ENCODE results near the gene MGAT2.
"Not testable (repeated sequence)": the region's sequence is repeated elsewhere in the genome, so short reads cannot be mapped to it uniquely, and the experiment has no call there.

Gene MGAT2

DNA sequence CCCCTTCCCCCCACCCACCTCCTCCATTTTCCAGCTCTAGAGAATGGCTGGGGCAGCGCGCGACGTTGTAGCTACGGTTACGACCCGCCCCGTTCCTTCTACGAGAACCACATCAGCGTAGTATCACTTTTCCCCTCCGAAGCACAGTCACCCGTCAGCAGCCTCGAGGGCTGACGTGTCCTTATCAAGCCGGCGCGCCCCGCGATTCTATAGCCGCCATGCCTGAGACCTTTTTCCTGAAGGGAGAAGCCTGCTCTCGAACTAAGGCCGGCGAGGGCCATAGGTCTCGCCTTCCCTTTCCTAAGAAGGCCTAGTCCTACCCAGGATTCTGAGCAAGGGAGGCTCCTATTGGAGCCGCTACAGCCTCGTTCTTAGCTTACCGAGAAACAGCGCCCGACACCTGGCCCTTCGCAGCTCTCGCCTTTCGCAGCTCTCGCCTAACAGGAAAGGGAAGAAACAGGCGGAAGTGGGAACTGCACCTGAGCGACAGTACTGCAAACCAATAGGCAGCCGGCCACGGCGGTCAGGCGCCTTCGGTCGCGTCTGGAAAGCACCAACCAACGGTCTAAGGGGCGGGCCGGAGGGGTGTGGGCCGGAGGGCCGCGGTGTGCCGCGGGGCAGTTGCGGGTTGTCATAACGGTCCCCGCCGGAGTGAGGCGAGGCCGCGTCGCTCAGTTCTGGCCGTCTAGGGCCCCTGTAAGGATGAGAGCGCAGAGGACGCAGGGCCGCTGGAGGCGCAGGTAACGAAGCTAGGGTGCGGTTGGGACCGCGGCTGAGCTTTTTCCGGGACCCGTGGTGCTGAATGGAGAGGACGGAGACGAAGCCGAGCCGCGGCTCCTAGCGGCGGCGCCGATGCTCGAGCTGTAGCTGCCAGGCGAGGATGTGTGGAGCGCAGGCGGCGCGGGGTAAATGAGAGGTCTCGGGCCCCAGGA, at the start of gene MGAT2, which contains the start of gene RPL36AL:
Gene MGAT2, plus strand, starts transcription at position 618 of the 932 bp plus-strand sequence. CDS start 470 bp downstream, outside the sequence.
Gene RPL36AL, minus strand, starts transcription at position 445 of the 932 bp plus-strand sequence. CDS start 1,522 bp downstream, outside the sequence.
- DNase-seq (ENCODE audit: low read depth in 2 of 2), result peak; percentile 78 to 79

DNA sequence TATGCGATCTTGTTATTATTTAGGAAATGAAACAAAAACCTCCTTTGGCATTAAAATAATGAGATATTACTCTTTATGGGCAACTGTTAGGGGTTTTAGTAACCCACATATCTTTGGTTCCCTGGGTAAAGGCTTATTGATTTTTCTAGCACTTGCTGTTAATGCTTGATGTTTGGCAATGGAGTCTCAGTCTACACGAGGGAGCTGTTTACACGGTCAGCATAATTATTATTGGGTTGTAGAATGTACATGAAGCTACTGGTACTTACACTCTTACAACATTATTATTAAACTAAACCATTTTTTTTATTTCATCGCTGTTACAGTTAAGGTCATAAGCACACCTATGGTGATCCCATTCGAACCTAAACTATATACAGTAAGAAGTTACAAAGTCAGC, 46.6 kb upstream of the MGAT2 start:
- DNase-seq (ENCODE audit: low read depth in 2 of 2), result no peak

DNA sequence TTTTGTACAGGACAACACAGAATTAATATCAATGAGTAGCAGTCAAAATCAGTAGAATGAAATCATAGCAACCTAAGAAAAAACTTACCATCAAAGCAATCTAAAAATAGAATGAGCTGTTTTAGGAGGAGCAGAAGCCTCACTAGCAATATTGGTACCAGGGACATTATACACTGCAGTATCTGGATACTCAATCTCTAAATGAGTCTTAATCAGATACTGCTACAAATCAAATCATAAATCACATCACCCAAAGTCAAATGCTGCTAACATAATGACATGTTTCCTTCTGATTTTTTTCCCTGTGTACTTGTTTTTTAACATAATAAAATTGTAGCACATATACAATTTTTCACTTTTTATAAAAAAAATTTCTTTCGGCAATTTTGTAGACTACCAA, 42.5 kb upstream of the MGAT2 start:
- no peak for DNase-seq (ENCODE audit: low read depth in 2 of 2)

DNA sequence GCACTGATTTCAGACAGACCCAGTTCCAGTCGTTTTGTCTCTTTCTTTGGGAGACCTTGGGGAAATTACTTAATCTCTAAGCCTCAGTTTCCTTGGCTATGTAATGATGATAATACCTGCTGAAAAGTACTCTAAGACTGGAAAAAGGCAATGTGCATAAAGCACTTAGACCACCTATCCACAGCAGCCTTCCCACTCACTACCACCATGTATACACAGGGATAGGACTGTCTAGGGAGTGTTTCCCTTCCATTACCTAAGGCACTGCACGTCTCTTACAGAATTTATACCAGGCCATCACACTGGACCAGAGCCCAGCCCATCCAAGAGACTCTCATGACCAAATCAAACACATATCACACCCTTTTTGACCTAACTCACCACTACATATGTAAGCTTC, 40.8 kb upstream of the MGAT2 start:
- no peak for DNase-seq (ENCODE audit: low read depth in 2 of 2)

DNA sequence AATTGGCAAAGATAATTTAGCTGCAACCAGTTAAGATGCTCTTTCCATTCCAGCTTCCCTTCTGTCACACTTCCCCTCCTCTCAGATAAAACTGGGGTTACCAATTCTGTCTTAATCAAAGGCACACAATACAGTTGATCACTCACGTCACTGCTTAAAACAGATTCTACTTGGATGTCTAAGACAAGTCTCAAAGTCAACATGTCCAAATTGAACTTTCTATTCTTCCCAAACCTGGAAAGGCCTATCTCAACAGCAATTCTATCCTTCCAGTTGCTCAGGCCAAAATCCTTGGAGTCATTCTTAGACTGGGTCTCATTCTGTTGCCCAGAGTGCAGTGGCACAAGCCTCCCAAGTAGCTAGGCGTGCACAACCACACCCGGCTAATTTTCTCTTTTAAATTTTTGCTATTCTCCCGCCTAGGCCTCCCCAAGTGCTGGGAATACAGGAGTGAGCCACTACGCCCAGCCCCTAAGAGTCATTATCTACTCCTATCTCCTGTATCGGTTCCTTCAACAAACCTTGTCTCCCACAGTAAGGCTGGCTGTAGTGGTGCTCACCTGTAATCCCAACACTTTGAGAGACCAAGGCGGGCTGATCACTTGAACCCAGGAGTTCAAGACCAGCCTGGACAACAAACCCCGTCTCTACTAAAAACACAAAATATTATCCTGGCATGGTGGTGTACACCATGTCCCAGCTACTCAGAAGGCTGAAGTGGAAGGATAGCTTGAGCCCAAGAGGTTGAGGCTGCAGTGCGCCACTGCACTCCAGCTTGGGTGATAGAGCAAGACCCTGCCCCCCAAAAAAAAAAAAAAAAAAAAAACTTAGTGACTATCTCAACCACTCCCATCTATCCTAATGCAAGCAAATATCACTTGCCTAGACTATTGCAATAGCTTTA, 39.1 kb upstream of the MGAT2 start:
- DNase-seq (ENCODE audit: low read depth in 2 of 2), result no peak

DNA sequence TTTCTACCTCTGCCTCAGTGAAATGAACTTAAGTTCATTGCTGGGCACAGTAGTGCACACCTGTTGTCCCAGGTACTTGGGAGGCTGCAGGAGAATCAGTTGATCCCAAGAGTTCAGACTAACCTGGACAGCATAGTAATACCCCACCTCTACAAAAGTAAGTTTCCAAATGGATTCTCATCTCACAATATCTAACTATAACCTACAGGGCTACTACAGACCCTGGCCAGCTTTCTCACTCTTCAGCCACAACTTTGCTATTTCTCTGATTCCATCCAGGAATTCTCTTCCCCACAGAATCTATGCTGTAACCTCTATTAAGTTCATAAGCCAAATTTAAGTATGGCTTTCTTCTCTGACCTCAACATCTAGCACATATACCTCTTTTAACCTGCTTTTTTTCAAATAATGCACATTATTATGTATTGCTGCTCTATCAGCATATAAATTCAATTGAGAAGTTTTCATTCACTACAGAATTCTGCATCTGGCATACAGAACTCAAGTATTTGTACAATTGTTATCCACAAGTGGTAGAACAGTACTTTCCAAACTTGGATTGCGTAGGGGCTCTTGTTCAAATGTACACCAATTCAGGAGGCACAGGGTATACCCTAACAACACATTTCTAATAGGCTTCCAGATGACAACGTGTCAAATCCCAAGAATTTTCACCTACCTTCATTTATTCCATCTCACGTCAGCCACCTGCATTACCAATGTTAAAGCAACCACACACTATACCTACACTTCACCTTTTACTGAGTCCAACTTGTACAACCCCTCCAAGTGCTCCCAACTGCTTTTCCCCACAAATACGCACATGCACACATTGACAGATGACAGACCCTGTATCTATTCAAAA, 38.3 kb upstream of the MGAT2 start:
- DNase-seq (ENCODE audit: low read depth in 2 of 2), result no peak

DNA sequence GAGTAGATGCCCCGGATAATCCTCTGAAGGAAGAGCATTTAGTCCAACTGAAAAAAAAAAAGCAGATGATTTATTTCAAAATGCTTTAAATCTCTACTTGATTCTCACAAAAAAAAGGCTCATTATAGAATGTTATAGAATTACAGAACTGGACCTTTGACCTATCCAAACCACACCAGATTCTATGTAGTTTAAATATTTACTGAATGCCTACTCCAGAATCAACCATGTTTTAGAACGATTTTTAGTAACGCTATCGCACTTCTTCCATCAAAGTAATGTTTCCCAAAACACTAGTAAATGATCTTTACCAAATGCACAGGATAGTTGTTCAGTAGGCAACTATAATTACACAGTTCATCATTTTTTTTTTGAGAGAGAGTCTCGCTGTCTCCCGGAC, 37.0 kb upstream of the MGAT2 start:
- DNase-seq (ENCODE audit: low read depth in 2 of 2), result no peak

DNA sequence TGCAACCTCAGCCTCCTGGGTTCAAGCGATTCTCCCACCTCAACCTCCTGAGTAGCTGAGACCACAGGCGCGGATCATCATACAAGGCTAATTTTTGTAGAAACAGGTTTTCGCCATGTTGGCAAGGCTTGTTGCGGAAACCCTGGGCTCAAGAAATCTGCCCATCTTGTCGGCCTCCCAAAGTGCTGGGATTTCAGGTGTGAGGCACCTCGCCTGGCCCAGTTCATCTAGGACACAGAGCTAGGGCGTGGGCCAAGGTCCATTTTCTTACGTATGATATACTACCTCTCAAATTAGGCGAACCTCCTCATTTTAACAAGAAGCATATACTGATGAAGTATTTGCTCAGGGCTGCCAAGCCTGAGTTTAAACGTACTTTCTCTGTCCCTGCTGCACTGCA, 36.5 kb upstream of the MGAT2 start:
- DNase-seq (ENCODE audit: low read depth in 2 of 2), result no peak

DNA sequence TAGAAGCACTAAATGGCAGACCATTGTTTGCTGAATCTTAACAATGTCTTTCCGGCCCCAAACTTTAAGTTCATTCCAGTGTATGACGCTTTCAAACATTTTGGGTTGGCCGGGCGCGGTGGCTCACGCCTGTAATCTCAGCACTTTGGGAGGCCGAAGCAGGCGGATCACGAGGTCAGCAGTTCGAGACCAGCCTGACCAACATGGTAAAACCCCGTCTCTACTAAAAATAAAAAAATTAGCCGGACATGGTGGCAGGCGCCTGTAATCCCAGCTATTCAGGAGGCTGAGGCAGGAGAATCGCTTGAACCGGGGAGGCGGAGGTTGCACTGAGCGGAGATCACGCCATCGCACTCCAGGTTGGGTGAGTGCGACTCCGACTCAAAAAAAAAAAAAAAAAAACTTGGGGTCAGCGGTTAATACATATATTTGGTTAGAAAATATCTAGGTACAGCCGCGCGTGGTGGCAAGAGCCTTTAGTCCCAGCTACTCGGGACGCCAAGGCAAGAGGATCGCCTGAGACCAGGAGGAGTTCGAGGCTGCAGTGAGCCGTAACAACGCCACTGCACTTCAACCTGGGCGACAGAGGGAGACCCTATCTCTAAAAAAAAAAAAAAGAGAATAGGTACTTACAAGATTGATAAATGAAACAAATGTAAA, 35.5 kb upstream of the MGAT2 start:
- DNase-seq (ENCODE audit: low read depth in 2 of 2), result not testable (repeated sequence)

DNA sequence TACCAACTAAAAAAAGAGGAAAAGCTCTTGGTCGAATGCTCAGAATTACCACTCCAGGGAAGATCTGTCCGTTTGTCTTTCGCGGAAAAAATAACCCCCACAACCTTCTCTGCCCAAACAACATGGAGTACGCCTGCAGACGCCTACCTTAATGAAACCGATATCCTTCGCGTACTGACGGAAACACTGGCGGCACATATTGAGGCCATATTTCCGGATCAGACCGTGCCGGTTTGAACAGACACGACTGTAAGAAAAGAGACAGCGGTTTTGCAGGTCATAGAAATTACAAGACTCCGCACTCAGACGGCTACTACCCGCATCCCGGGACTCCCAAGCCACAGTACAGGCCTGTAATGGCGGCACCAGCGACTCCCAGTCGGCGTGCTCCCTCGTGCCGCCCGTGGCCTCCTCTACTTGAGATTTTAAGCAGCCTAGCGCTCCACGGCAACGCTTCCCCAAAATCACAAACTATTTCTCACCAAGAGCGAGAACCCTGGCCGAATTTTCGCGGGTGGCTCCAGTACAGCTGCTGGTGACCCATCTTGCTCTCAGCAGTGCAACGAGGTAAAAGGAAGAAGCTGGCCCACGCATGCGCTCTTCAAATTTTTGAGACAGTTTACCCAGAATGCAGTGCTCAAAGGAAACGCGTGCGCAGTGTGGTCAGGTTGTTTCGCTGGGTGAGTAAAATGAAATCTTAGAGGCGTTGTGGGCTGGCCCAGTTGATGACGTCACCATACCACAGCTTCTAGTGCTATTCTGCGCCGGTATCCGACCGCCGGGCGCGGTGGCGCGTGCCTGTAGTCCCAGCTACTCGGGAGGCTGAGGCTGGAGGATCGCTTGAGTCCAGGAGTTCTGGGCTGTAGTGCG, 34.6 kb upstream of the MGAT2 start, which contains the start of gene RPS29:
Gene RPS29, minus strand, starts transcription at position 578 of the 870 bp plus-strand sequence. Its CDS starts 34 bp downstream, at position 544.
- DNase-seq (ENCODE audit: low read depth in 2 of 2), result peak; percentile 97

DNA sequence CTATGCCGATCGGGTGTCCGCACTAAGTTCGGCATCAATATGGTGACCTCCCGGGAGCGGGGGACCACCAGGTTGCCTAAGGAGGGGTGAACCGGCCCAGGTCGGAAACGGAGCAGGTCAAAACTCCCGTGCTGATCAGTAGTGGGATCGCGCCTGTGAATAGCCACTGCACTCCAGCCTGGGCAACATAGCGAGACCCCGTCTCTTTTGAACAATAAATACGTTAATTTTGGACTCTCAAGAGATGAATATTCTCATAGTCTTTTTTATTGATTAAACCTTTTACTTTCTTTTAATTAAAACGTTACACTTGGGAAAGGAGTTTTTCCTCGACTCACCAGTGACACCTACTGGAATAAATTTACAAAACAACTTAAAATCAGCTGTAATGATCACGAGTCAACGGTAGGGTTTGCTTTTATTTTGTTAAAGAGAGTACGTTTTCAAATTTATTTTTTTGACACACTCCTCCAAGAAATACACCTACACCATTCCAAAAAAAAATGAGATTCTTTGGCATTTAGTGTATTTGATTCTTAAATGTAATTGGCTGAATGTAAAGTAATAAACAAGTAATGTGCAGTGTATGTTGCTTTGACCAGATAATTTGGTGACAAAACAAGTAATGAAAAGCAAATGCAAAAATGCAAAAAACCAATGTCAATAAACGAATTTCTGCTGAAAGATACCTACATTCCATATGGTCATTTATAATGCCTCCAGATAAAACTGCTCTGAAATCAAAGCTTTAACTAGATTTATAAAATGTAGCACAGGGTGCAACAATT, 33.7 kb upstream of the MGAT2 start:
- DNase-seq (ENCODE audit: low read depth in 2 of 2), result peak in 1 of 2 donors; percentile 40

DNA sequence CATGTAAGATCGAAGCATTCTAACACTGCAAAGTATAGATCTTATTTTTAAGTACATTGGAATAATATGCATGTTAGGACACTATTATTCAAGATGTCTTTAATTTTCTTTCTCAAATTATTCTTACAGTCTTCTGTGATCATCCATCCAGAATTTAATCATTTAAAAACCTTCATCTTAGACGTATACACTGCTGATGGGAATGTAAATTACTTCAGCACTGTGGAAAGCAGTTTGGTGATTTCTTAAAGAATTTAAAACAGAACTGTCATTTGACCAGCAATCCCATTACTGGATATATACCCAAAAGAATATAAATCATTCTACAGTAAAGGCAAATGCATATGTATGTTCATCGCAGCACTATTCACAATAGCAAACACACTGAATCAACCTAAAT, 31.2 kb upstream of the MGAT2 start:
- DNase-seq (ENCODE audit: low read depth in 2 of 2), result no peak

DNA sequence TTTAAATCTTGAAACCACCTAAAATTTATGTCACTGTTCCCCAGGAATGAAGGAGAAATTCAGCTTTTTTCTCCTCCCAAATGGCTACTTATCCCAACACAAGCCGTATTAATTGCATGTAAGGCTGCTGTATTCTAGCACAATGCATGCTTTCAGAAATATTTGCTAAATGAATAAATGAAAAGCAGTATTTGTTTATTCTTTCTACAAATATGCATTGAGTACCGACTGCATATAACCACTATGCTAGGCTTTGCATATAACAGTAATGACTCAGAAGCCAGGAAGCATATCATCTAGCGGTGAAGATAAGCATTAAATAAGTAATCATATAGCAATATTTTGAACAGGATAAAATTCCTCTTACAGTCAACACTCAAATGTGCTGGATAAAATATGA, 27.6 kb upstream of the MGAT2 start:
- DNase-seq (ENCODE audit: low read depth in 2 of 2), result no peak

DNA sequence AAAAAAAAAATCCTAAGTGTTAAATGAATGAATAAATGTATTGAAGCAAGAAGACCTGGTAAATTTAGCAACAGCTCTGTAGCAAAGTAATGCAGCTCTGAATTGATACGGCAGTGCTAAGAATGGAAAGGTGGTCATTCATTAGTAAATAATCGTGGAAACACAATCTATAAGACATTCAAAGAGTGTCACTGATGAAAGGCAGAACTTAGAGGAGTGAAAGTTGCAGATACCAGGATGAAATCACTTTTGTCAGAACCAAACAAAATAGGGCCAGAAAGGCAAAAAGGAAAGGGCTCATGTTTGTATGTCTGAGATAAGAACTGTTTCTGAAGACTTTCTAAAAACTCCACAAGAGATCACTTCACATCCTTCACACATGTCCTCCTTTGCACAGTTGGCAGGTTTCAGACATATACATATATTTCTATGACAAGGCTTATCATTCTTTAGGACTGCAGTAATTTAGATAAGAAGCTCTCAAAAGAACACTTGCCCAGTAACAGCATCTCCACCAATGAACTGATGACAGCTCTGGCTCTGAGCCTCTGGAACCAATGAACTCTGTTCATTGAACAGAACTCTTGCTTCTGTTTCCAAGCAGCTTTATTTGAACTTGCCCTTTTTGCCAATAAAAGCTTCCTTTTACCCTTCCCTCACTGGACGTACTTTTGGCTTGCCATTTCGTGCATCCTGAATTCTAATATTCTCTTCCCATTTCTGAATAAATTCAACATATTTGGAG, 26.1 kb upstream of the MGAT2 start:
- no peak for DNase-seq (ENCODE audit: low read depth in 2 of 2)

DNA sequence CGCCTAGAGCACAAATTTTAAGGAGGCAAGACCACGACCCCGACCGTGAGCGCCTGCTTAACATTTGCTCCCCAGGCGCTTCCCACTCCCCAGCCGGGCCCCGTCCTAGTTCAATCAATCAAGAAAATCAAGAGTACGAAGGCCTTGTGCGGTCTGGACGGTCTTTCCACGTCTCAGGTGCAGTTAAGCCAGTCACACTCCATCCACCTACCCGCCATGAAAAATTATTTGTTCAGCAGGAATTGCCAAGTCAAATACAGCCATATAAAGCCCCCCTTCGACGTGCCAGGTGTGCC, 22.5 kb upstream of the MGAT2 start:
- DNase-seq (ENCODE audit: low read depth in 2 of 2), result no peak

DNA sequence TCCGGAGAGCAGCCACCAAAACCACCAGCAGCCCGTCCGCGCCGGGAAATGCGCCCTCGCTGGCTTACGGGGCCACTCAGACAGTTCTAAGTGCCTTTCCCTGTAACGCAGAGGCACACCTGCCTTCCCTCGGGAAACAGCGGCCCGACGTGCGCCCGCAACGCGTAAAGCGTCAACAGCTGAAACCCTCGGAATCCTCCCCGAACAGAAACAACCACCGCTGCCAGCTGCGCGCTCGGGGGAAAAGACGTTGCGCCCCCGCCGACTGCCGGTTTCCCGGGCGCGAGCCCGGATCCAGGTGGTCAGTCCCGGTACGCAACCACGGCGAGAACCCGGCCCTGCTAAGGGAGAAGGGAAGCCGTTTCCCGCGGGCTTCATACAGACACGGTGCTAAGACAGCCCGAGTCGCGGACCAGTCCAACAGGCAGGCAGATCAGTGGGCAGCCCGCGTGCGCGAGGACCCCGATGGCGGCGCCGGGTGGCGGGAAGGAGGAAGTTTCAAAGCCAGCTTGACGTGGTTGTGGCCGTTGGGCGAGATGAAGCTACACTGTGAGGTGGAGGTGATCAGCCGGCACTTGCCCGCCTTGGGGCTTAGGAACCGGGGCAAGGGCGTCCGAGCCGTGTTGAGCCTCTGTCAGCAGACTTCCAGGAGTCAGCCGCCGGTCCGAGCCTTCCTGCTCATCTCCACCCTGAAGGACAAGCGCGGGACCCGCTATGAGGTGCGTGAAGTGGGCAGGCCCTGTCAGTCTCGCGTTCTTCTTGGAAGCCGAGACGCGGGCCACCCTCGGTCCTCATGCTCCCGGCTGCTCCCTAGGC, 21.9 kb upstream of the MGAT2 start, which contains the start of gene LRR1:
Gene LRR1, plus strand, starts transcription at position 456 of the 816 bp plus-strand sequence. Its CDS starts 81 bp downstream, at position 537.
- DNase-seq (ENCODE audit: low read depth in 2 of 2), result peak; percentile 50 to 77

DNA sequence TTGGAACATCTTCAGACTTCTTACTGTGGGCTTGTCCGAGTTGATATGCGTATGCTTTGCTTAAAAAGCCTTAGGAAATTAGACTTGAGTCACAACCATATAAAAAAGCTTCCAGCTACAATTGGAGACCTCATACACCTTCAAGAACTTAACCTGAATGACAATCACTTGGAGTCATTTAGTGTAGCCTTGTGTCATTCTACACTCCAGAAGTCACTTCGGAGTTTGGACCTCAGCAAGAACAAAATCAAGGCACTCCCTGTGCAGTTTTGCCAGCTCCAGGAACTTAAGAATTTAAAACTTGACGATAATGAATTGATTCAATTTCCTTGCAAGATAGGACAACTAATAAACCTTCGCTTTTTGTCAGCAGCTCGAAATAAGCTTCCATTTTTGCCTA, 13.0 kb upstream of the MGAT2 start:
- DNase-seq (ENCODE audit: low read depth in 2 of 2), result no peak
